ENCODE data around the gene TSPEAR. TPM values are rescaled to one million over a fixed set of nuclear protein-coding genes. Genes with fewer than 3 reads are reported as not detected.

Gene TSPEAR
- total RNA-seq, 1 donor from 2014 or later = 1.0 TPM

DNA sequence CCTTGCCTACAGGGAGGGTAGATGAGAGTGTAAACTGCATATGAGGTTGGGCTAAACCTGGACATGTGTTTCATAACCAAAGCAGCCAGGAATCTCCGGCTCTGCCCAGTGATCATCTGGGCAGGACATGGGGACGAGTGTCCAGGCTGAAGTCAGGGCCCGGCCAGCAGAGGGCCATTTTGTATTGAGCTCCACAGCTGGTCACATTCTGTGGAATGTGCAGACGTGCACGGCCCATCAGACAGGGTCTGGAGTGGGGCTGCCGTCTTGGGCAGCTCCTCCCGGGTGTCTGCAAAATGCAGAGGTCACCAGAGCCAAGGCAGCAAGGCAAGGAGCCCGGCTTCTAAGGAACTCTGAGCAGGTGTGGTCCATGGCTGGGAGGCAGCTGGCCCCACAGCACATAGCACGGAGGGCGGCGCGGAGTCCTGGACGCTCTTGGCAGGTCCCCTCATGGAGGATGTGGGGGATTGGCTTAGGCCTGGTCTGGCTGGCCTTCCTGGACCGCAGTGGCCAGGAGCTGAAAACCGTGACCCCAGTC, 249.8 kb downstream of the TSPEAR start:
- DNase-seq = peak; percentile 47

DNA sequence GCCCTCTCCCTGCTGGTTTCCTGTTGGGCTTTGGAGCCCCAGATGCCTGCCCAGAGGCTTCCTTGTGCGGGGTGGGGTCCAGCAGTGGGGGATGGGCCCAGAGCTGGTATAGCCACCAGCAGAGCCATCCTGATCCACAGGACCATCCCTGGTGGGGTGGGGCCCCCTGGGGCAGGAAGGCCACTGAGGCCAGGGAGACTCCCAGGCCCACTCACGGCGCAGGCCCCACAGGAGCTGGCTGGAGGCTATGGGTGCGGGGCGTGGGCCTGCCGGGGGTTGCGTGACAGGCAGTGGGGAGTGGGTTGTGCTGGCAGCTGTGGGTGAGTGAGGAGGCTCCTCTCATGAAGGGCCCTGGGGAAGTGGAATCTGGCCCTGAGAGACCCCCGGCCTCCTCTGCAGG, 250.4 kb downstream of the TSPEAR start:
- DNase-seq = no peak

DNA sequence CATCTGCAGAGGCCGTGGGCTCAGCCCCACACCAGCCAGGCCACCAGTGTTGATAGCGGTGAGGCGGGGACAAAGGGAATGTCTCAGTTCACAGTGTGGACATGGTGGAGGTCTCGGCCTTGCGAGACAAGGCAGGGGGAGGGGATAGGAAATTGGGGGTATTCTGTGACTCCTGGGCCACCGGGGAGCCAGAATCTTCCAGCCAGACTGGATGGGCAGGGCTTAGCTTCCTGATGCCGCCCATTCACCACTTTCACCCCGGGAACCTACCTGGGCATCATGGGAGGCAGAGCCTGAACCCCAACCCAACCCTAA, 251.0 kb downstream of the TSPEAR start:
- no peak for DNase-seq

DNA sequence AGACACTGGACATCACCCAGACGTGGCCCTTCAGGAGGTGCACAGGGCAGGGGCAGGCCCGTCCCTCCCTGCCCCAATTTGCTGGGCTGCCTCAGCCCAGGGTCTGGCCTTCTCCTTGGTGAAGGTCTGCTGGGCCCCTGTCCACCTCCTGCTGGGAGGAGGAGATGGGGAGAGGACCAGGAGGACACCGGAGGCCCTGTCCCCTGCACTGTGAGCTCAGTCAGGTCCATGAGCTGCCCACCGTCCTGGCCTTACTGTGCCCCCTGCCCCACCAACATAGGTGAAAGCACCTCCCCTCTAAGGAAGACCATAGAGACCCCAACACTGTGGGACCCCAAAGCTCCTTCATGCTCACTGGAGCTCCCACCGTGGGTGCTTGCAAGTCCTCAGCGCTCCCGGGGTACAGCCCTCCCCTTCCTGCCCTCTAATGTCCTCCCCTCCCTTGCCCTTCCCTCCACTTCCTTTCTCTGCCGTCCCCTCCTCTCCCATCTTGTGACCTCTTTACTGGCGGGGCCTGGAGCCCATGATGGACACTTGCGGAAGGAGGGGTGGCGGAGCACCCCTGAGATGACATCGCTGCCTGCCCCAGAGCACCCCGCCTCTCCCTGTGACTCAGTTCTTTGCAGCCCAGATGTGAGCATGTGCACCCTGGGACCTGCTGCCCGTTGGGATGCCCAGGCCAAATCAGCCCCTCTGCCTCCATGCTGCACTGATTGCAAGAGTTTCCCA, 251.5 kb downstream of the TSPEAR start:
- no peak for DNase-seq

DNA sequence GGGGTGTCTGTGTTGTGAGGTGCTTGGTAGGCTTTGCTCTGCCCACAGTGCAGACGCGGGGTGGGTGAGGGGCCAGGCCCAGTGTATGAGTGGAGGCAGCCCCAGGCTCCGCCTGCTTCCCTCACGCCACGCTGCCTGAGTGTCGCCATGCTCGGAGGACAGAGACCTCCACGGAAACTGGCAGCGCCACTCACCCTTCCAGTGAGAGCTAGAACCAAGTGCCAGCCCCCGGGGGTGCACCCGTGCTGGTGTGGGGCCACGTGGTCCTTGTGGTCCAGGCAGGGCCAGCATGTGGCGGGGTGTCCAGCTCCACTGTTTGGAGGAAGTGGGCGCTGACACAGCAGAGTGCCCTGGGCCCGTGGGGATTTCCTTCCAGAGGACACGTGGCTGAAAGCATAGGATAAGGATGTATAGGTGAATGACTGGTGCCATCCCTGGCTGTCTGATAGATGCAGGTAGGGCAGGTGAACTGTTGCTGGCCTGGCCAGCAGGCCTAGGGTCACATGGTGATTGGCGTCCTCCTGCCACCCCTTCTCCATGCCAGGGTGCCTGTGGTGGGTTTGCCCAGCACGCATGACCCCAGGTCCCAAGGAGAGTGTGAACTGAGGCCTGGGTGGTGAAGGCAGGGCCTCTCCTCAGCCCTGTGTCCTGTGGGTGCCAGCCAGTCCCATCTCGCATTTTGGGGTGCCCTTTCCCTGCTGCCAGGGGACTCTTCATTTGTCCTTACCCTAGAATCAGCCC, 252.2 kb downstream of the TSPEAR start:
- no peak for DNase-seq

DNA sequence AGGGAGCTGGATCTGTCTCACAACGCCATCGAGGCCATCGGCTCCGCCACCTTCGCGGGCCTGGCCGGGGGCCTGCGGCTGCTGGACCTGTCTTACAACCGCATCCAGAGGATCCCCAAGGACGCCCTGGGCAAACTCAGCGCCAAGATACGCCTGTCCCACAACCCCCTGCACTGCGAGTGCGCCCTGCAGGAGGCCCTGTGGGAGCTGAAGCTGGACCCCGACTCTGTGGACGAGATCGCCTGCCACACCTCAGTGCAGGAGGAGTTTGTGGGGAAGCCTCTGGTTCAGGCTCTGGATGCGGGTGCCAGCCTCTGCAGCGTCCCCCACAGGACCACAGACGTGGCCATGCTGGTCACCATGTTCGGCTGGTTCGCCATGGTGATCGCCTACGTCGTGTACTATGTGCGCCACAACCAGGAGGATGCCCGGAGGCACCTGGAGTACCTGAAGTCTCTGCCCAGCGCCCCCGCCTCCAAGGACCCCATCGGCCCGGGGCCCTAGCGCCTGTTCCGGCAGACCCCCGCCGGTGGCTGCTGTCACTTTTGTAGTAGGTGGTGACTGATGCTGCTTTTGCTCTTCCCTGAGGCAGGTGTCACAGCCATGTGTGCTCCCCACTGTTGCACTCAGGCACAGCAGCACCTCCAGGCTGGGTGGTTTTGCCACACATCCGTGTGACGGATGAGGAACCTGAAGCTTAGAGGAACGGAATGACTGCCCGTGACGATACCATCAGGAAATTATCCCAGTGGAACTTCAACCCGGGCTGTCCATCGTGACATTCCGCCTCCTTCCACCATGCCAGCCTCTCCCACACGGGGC, 254.2 kb downstream of the TSPEAR start:
- DNase-seq = no peak

DNA sequence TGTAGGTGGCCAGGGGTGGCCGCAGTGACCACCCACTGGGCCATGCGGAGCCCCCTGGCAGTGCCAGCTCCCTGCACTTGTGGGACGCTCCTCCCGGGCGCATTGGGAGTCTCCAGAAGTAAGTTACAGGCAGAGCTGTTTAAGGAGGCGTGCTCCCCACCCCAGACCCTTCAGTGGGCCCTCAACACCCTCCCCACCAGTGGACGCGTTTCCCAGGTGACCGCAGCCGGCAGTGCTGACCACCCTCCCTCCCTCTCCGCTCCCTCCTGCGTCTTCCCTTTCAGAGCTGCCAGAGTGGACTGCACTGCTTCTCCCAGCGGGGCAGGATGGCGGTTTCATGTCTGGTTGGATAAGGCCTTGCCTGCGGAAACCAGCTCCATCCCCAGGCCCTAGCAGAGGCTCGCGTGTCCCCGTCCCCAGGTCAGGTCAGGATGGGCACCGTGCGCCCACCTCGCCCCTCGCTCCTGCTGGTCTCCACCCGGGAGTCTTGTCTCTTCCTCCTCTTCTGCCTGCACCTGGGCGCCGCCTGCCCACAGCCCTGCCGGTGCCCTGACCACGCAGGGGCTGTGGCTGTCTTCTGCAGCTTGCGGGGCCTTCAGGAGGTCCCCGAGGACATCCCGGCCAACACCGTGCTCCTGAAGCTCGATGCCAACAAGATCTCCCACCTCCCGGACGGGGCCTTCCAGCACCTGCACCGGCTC, 255.0 kb downstream of the TSPEAR start:
- DNase-seq = no peak

DNA sequence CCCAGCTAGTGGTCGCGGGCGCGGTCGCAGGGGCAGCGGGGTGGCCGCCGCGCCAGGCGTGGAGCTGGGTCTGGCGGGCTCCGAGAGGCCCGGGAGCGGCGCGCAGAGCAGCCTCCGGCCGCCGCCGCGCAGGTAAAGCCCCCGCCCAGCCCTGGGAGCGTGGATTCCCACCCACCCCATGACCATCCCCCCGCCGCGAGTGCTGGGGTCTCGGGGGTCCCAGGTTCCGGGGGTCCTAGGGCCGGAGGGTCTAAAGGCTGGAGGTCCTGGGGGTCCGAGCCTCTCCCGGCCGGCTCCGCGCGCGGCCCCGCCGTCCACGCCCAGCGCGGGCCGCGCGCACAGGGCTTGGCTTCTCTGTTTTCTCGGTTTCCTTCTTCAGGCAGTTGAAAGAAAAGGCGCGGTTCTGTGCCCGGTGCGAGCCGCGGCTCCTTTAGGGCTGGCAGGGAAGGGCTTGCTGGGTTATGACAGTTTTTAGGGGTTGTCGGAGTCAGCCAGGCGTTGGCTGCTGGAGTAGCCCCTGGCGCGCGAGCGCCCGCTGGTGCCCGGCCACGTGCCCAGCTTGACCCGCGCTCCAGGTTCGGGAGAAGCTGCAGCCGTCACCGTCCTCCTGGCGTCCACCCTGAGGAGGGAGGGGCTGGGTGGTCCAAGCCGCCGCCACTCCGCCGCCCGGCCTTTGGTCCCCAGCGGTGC, 255.7 kb downstream of the TSPEAR start:
- DNase-seq = peak; percentile 40

DNA sequence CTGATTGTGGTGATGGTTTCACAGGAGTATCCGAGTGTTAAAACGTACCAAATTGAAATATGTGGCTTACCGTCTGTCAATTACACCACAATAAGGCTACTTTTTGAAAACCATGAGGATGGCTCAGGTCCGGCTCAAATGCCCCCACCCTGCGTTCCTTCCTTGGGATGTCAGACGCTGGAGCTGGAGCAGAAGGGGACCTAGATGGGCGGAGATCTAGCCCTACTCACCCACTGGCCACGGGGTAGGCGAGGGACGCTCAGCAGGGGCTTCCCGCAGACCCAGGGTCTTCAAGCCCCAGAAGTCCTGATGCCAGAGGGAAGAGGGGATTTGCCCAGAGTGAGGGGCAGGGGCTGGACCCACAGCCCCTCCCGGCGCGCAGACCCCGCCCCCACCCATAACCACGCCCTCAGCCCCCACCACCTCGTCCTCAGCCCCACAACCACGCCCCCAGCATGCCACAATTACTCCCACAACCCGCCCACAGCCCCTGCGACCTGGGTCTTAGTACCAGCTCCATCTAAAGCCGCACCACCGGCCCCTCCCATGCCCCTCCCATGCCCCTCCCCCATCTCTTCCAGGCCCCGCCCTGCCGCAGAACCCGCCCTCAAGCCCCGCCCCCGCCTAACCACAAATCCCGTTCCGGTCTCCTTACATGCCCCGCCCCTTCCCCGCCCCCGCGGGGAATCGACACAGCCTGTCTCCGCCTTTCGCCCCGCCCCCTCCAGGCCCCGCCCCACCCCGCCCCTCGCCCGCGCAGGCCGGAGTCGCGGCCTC, 256.4 kb downstream of the TSPEAR start, which contains the start of gene LRRC3:
LRRC3 (plus strand) TSS at position 764 of the 777 bp plus-strand sequence. CDS start 1,135 bp downstream, outside the sequence.
- peak; percentile 90 for DNase-seq

DNA sequence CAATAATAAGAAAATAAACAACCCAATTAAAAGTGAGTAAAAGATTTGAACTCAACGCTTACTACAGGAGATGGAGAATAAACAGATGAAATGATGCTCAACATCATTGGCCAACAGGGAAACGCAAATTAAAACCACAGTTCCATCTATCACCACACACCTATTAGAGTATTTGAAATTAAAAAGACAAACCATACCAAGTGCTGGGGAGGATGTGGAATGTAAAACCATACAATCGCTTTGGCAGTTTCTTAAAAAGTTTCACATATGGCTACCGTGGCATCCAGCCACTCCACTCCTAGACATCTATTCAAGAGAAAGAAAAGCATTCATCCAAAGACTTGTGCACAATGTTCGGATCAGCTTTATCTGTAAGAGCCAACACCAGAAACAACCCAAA, 257.3 kb downstream of the TSPEAR start:
- DNase-seq = no peak

DNA sequence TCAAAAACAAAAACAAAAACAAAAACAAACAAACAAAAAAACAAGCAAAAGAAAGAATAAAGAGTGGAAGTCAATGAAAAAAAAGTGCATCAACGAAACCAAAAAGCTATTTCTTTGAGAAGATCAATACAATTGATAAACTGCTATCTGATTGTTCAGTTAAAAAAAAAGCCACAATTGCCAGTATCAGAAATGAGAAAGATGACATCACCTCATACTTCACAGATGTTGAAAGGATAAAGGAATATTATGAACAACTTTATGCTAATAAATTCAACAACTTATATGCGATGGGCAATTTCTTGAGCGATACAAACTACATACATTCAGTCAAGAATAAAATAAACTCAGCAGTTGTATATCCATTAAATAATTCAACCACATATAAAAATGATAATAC, 258.3 kb downstream of the TSPEAR start:
- no peak for DNase-seq

DNA sequence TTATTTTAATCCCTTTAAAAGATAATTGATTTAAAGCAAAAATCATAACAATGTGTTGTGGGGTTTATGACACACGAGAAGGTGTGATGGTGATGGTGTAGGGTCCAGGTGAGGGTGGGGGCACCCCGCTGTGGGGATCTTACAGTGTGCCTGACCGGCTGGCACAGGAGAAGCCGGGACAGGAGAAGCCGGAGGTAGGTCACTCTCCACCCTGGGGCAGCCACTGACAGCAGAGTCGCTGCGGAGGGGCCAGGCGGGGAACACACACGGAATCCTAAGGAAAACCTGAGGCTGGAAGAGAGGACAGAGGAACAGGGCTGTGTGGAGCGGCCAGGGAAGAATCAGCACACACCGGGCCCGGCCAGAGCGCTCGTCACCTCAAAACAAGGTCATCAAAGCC, 260.4 kb downstream of the TSPEAR start:
- DNase-seq = no peak

DNA sequence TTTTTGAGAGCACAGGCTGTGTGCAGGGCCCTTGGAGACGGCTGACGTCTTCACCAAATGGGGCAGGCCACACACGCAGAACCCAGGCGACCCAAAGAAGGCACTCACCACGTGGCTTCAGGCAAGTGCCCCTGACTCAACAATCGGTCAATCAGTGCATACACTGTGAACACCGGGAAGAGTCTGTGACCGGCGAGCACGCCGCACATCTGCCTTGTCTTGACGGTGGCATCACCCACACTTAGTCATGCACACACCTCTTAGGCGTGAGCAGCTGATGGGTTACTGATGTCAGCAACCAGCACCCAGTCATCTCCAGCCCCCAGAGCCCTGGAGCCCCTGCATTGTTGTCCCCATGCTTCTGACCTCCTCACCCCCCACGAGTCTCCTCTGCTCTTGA, 261.0 kb downstream of the TSPEAR start:
- no peak for DNase-seq

DNA sequence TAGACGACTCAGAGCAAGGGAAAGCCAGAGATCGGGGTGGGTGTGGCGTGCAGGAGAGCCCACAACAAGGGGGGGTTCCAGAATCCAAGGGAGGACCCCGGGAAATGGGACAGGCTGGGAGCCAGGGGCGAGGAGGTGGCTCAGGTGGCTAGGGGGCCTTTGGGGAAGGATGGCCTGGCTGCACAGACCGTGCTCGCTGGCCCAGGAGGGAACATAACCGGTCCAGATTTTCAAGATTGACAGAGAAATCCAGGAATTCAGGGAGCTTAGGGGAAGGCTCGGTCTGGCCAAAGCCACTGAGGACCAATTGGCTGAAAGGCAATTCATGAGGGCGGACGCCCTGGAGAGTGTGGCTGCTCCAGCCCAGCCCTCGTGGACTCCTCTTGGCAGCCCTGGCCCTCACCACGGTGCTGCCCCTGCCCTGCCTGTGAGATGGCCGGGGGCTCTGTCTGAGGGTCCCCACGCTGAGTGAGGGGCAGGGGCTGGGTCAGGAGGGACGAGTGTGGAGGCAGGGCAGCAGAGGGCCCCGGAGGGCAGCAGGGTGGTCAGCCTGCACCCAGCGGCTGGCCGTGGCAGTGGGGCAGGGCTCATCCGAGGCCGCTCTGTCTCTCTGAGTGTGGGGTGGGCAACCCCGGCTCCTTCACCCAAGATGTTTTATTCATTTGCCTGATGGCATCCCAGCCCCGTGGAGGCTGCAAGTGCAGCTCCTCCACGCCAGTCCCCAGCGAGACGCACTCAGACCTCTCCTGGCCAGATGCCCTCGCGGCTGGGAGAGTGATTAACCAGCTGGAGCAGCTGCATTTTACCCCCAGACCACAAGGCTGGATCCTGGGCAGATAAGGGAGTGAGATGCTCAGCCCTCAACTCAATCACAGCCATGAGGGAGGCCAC, 261.7 kb downstream of the TSPEAR start:
- DNase-seq = peak; percentile 14

DNA sequence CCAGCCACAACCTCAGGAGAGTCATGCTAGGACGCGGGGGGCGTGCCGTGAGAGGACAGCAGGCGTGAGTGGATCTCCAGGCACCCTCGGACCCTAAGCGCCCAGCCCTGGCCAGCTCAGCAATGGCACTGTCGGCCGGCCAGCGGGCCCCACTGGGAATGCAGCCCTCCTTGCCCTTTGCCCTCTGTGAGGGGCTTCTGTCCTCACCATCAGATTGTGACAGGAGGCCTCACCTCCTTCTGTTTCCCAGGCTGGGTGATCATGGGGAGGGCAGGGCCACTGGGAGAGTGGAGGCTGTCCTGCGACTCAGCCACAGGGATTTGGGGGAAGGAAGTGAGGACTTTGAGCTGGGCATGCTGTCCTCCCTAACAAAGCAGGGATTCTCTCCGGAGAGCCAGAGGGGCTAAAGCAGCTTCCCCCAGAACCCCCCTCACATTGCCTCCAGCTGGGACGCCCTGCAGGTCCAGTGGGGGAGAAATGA, 262.7 kb downstream of the TSPEAR start:
- DNase-seq = no peak
